Fibroblast of mammary gland (primary cell): ENCODE data around the gene PAK2.
A peak's percentile ranks its signal among the peaks of the same experiment; 100 is the strongest.

Source experiments
- DNase-seq: peaks from one replicate; pipeline ENCODE4 v3.0.0-alpha.2; 2010; ENCODE audit warnings: low read depth
- H3K4me3 ChIP-seq: 2 replicates; pipeline ENCODE4 v1.5.1; 2011; ENCODE audit warnings: low read depth, mild to moderate bottlenecking, low read length, moderate library complexity; ENCODE audit not compliant: control insufficient read depth
- CTCF ChIP-seq: conservative IDR thresholded peaks from 2 replicates; pipeline ENCODE4 v1.5.1; 2011; ENCODE audit warnings: low read depth, low read length, inconsistent platforms; ENCODE audit not compliant: control insufficient read depth, insufficient read depth

Gene PAK2

GRCh38 chr3:196794467-196794866, 54.8 kb downstream of the PAK2 start:
- TF ChIP-seq CTCF: no peak
- no peak for DNase-seq
- H3K4me3 ChIP-seq: no peak overlapping the region

- DNase-seq: no peak
- H3K4me3 ChIP-seq: no peak overlapping the region
- no peak for TF ChIP-seq CTCF
Observed at GRCh38 chr3:196796317-196796716, 56.7 kb downstream of the PAK2 start.

DNA sequence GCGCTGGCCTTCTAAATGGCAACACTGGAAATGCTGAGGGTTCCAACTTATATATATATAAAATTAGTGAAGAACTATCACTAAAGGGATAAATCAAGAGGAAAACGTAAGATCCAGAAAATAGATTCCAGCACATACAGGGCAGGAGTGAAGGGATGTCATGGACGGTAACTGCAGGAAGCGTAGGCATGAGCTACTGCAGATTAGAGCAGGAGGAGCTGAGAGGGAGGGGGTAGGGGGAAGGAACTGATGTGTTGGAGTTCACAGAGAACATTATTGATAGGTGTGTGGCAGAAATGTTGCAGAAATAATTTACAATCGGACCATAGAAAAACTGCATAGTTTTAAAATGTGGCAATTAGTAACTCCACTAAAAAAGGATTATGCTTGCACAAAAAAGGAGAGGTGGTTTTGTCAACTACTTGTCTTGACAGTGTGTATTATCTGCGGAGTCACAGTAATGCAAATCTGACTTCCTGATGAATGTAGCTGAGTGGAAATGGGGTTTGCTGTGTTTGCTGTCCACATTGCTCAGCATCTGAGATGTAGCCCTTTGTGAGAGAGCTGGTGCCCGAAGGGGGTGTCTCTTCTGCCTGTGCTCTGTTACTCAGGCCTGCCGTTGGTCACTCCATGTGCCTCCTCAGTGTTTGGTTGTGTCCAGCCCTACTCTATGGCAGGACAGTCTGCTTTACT, 61.2 kb downstream of the PAK2 start:
- no peak for DNase-seq

DNA sequence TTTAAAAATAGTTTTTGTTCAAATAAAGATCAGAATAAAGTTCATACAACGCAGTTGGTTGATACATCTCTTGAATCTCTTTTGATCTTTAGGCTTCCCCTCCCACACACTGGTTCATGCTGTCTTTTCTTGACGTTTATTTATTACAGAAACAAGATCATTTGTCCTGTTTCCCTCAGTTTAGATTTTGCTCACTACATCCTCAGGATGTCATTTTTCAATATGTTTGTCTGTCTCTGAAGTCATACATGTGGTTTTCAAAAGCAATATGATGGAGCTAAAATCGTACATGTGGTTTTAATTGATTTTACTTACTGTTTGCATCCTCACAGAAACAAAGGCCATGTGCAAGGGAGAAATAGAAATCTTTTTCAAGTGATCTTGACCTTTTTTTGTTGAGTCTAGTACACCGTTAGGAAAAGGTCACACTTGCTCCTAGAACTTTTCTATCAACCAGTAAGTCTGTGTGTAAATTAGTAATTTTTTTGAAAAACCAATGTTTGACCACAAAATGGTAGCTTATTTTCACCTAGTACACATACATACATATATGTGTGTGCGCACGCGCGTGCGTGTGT, 64.3 kb downstream of the PAK2 start:
- H3K4me3 ChIP-seq: no peak overlapping the region
- DNase-seq: peak; percentile 37
- no peak for TF ChIP-seq CTCF

More for the DNA sequence above, 61.2 kb downstream of the PAK2 start:
- TF ChIP-seq CTCF: no peak
- H3K4me3 ChIP-seq: no peak overlapping the region

- H3K4me3 ChIP-seq: no peak overlapping the region
- no peak for DNase-seq
- TF ChIP-seq CTCF: no peak
Observed at GRCh38 chr3:196804773-196805172, 65.1 kb downstream of the PAK2 start.

- H3K4me3 ChIP-seq: no peak overlapping the region
- TF ChIP-seq CTCF: no peak
- no peak for DNase-seq
Observed at GRCh38 chr3:196810963-196811581, 71.4 kb downstream of the PAK2 start.

GRCh38 chr3:196812853-196813252, 73.2 kb downstream of the PAK2 start:
- no peak for TF ChIP-seq CTCF
- no peak overlapping the region for H3K4me3 ChIP-seq
- DNase-seq: no peak
